Ovary (tissue), 9 donors: ENCODE measurements around the gene DGKE. TPM values are rescaled to one million over a fixed set of nuclear protein-coding genes. Genes with fewer than 3 reads are reported as not detected.

Source experiments
- DNase-seq, 5 donors: peaks; one replicate each; pipeline ENCODE4 v3.0.0-alpha.2; 2019 to 2020
- H3K27ac ChIP-seq, 2 donors: fragments of 200-600 bp; one replicate each; pipeline versions ENCODE4 v1.5.1 to v1.8.0; 2019 to 2022
- H3K27me3 ChIP-seq: fragments of 200-600 bp; one replicate; pipeline ENCODE4 v1.8.0; 2022
- H3K36me3 ChIP-seq: fragments of 200-600 bp; sonication (generic); one replicate; pipeline ENCODE4 v1.5.1; 2019
- H3K4me1 ChIP-seq: one replicate; pipeline ENCODE4 v1.8.1; 2013; ENCODE audit warnings: mild to moderate bottlenecking, moderate library complexity; ENCODE audit not compliant: insufficient read depth
- H3K4me3 ChIP-seq: fragments of 200-600 bp; sonication (generic); one replicate; pipeline ENCODE4 v1.5.1; 2017
- H3K9me3 ChIP-seq, 2 donors: fragments of 200-600 bp in 1 of 2; sonication (generic) in 1 of 2; one replicate each; pipeline versions ENCODE4 v1.5.1 to v1.8.1; 2013 to 2019; ENCODE audit warnings: mild to moderate bottlenecking in 1 of 2, moderate library complexity in 1 of 2
- CTCF ChIP-seq, 3 donors: fragments of 450-650 bp in 2 of 3; fragments of 200-600 bp in 1 of 3; IDR thresholded peaks; one replicate each; pipeline versions ENCODE4 v1.5.1 to v1.8.0; 2016 to 2022; ENCODE audit warnings: antibody characterized with exemption in 3 of 3, mild to moderate bottlenecking in 1 of 3
- EP300 ChIP-seq: sonication (generic); formaldehyde crosslinking; IDR thresholded peaks from one replicate; pipeline ENCODE4 v1.6.1; 2017; ENCODE audit warnings: antibody characterized with exemption
- POLR2A ChIP-seq: fragments of 450-650 bp; IDR thresholded peaks from one replicate; pipeline ENCODE4 v1.6.1; 2017; ENCODE audit warnings: antibody characterized with exemption, mild to moderate bottlenecking, moderate library complexity
- WGBS, 3 donors: extraction: QIAGEN DNeasy Blood & Tissue Kit in 1 of 3; methylation state at CpG; one replicate each; pipeline versions ENCODE4 v1.1.5 to v1.1.7; 2013 to 2017; 5-methylcytosine and 5-hydroxymethylcytosine counted together
- intact Hi-C, 4 donors: fragments of 100-400 bp; cut with DNase I; formaldehyde crosslinking; loops; one replicate each; pipeline versions ENCODE4 v1.11.0 to v1.15.1; 2022 to 2023
- polyA plus RNA-seq, 2 donors: library from polyadenylated mRNA; stranded (reverse); fragments of 200-250 nt in 1 of 2; fragments of 350-450 nt in 1 of 2; fragmentation: Illumina TruSeq in 1 of 2; extraction: RNeasy Lipid Tissue Mini Kit (QIAGEN cat#74804) in 1 of 2; gene quantifications; one replicate each; pipeline ENCODE4 v1.2.3, GENCODE V29; 2013 to 2014
- total RNA-seq, 7 donors: library from RNA; depleted of rRNA in 2 of 7; stranded (reverse); fragments of >200 nt in 2 of 7; fragmentation: NEBNext Ultra II Directional in 3 of 7; extraction: Animal tissue kit (Norgen Biotek cat#: 25700) in 3 of 7; gene quantifications; one replicate each; pipeline versions ENCODE4 v1.1.0 to v1.2.4, GENCODE V29; 2016 to 2023
- donor health status: DM: no; HTN: no; CAD: no; lungs with moderate emphysema.
- donor health status: DM: no; HTN: no; CAD: no.
- donor health status: Bipolar disorder and iron deficiency.
- donor health status: DM: yes; HTN: yes; CAD: no.
- donor health status: DM: no; HTN: no; CAD: no.
- donor health status: DM: yes; HTN: yes; CAD: no.

Gene DGKE
- total and polyA plus RNA-seq, 9 donors: 3.0 to 16.4 (median 11.8) TPM

- Histone ChIP-seq H3K36me3 (no peaks in the 10 kb centered on the region), H3K9me3 (no peaks in the 10 kb centered on the region), H3K4me1 (no peaks in the 10 kb centered on the region), H3K27me3 (no peaks in the 10 kb centered on the region), H3K4me3 (no peak overlapping the region), H3K27ac (no peak overlapping the region)
- intact Hi-C loops: no loop called here
- no peak for TF ChIP-seq EP300
- TF ChIP-seq CTCF (IDR thresholded peaks at IDR 0.05): no peak
- no peak for TF ChIP-seq POLR2A
- no peak for DNase-seq
- WGBS, 3 donors: 64 to 96% (median 71%) methylated on average over 3 of the region's 3 CpGs
Measured at GRCh38 chr17:56866496-56866895, 32.5 kb downstream of the DGKE start.

GRCh38 chr17:56867948-56868376 lies 34.0 kb downstream of the DGKE start:
- TF ChIP-seq POLR2A: no peak
- TF ChIP-seq CTCF (IDR thresholded peaks at IDR 0.05): no peak
- TF ChIP-seq EP300: no peak

GRCh38 chr17:56868716-56869115 lies 34.8 kb downstream of the DGKE start:
- Histone ChIP-seq H3K9me3 (no peaks in the 10 kb centered on the region), H3K27ac (no peak overlapping the region), H3K4me1 (no peaks in the 10 kb centered on the region), H3K36me3 (no peaks in the 10 kb centered on the region), H3K4me3 (no peak overlapping the region), H3K27me3 (no peaks in the 10 kb centered on the region)
- no peak for DNase-seq
- no peak for TF ChIP-seq POLR2A
- 90 to 99% (median 91%) methylated on average over 3 of the region's 3 CpGs for WGBS, 3 donors
- intact Hi-C loops: no loop called here

More at GRCh38 chr17:56867948-56868376, 34.0 kb downstream of the DGKE start:
- Histone ChIP-seq H3K4me3 (no peak overlapping the region), H3K4me1 (no peaks in the 10 kb centered on the region), H3K27me3 (no peaks in the 10 kb centered on the region), H3K9me3 (no peaks in the 10 kb centered on the region), H3K36me3 (no peaks in the 10 kb centered on the region), H3K27ac (no peak overlapping the region)
- intact Hi-C loops: no loop called here
- WGBS, 3 donors: 39 to 42% (median 41%) methylated on average over 2 of the region's 2 CpGs
- DNase-seq: no peak

GRCh38 chr17:56870081-56870651 lies 36.2 kb downstream of the DGKE start:
- intact Hi-C loops: loop anchor here in 1 of 4 donors (10.0 kb wide), 1 partner anchor 65 kb away; no protein-coding TSS in a partner anchor
- DNase-seq: no peak
- H3K27ac ChIP-seq: no peak overlapping the region
- H3K27me3 ChIP-seq: no peaks in the 10 kb centered on the region
- H3K36me3 ChIP-seq: no peaks in the 10 kb centered on the region
- H3K4me1 ChIP-seq: no peaks in the 10 kb centered on the region
- H3K9me3 ChIP-seq: no peaks in the 10 kb centered on the region
- no peak for TF ChIP-seq POLR2A
- no peak overlapping the region for H3K4me3 ChIP-seq
- 78 to 85% (median 84%) methylated on average over 4 of the region's 4 CpGs for WGBS, 3 donors

GRCh38 chr17:56876766-56877179 lies 42.8 kb downstream of the DGKE start:
- no peak overlapping the region for H3K4me3 ChIP-seq
- H3K27ac ChIP-seq: no peak overlapping the region
- no peaks in the 10 kb centered on the region for H3K9me3 ChIP-seq
- no peaks in the 10 kb centered on the region for H3K4me1 ChIP-seq
- 43 to 63% (median 52%) methylated on average over 7 of the region's 7 CpGs for WGBS, 3 donors
- H3K36me3 ChIP-seq: no peaks in the 10 kb centered on the region
- intact Hi-C loops: loop anchor here in 1 of 4 donors (10.0 kb wide), 1 partner anchor 58 kb away; no protein-coding TSS in a partner anchor
- no peak for TF ChIP-seq CTCF (IDR thresholded peaks at IDR 0.05)
- no peak for TF ChIP-seq POLR2A
- TF ChIP-seq EP300: no peak
- no peak for DNase-seq
- no peaks in the 10 kb centered on the region for H3K27me3 ChIP-seq
